ENCODE data around the gene PRKAR1B.
"Not testable (repeated sequence)": the region's sequence is repeated elsewhere in the genome, so short reads cannot be mapped to it uniquely, and the experiment has no call there.

PRKAR1B gene

GRCh38 chr7:619368-619840 lies 107.7 kb downstream of the PRKAR1B start:
- DNase-seq = no peak

- DNase-seq = no peak
Observed at GRCh38 chr7:618539-619367, 108.3 kb downstream of the PRKAR1B start.

DNA sequence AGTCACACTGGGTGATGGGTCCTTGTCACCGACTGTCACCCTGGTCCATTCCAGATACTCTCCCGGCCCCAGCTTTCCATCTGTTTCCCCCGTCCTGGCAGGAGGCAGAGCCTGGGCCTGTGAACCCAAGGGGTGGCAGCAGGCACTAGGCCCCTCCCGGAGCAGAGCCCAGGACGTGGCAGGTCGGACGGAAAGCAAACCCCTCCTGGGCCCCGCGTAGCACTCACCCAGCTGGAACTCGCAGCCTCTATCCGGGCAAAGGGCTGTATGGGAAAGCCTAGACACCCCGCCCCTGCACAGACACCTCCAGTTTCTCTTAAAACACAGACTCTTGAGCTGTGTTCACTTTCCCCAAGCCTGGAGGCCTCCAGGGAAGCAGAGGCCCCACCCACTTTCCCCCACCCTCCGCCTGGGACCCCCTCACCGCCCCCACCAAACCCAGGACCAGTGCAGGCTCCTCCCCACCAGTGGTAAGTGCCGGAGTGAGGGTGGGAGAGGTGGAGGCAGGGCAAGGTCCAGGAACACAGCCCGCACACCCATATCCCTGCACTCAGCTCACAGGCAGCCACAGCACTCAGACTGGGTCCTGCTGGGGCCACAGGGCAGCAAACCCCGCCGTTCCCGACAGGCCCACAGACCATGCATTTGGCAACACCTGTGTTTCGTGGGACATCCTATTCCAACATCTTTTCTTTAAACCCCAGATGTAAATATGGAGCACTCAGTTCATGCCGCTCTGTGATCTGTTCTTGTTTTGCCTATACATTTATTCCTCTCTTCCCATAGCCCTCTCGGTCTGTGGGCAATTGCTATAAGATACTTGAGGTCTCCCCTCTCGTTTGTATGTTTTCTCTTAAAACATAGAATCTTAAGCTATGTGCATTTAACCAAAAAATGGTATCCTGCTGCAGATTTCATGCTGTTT lies 109.2 kb downstream of the PRKAR1B start:
- no peak for DNase-seq

DNA sequence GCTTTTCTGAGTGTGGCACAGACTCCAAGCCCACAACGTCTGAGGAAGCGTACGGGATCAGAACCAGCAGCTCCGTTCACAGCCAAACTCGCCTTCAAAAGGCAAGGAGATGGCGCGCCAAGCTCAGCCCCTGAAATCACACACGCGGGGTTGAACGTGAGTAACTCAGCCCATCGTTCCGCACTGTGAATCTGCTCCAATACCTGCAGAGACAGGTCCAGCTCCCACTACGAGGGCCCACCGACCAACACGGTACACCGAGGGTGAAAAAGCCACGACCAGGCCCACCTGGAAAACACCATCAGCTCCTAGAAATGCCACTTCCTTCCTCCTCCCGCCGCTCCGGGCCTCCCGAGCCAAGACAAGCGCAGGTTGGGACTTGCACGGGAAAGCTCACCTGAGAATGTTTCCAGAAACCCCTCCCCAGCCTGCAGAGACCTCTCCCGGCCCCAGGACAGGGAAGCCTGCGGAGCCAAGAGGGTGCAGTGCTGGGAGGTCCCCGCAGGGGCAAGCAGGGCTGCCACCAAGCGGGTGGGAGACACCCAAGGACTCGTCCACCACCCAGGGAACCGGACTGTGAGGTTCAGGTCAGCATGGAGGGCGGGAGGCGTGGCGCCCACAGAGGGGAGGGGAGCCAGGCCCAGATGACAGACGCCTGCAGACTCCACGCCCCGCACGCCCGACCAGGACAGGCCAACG lies 113.5 kb downstream of the PRKAR1B start:
- DNase-seq = no peak

GRCh38 chr7:611837-612236 lies 115.2 kb downstream of the PRKAR1B start:
- not testable (repeated sequence) for DNase-seq

DNA sequence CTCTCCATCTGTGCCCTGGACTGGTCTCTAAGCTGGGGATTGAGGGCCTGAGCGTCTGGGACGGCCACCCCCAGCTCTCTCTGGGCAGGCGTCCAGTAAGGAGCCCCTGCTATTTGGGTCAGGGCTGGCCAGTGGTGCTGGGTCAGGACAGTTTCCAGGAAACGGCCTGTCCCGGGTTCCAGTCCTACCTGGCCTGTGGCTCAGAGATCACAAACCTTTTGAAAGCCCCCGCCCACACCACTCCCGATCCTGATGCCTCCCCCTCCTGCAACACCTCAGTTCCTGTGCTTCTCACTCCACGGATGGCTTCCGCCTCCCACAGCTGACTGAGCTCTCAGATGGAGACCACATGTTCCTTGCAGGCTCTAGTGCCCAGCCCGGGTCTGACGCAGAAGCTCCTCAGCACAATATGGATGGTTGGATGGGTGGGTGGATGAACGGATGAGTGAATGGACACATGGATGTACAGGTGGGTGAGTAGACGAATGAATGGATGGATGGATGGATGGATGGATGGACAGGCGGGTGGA lies 115.7 kb downstream of the PRKAR1B start:
- DNase-seq = no peak

GRCh38 chr7:610531-611280 lies 116.4 kb downstream of the PRKAR1B start:
- no peak for DNase-seq

- DNase-seq = no peak
Observed at GRCh38 chr7:610141-610530, 116.9 kb downstream of the PRKAR1B start.

DNA sequence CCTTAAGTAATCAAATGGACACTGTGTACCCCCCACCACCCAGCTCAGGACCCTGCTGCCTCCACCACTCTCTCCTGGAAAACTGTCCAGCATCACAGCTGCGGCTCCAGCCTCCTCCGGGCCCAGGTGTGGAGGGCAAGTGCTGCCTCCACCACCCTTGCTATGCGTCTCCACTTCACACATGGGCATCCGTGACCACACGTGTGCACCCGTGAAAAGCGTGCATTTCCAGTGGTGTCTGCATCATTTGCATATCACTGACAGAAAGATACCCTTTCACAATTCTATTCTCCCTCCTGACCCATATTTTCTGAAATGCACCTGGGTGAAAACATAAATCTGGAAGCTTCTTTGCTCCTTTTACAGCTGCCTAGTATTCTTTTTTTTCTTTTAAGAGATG lies 117.7 kb downstream of the PRKAR1B start:
- no peak for DNase-seq

DNA sequence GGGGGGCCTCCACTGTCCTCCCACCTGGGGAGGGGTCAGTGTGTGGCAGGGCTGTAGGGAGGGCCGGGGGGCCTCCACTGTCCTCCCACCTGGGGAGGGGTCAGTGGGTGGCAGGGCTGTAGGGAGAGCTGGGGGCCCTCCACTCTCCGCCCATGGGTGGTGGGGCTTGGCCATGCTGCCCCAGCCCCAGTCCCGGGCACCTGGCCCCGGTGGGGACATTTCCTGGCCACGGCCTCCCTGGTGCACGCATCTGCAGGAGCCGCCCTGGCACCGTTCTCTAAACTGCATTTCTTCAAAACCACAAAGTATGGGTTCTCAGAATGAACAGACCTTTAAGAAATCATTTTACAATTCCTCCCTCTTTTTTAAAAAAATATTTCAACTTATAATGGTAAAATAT lies 118.1 kb downstream of the PRKAR1B start:
- no peak for DNase-seq

DNA sequence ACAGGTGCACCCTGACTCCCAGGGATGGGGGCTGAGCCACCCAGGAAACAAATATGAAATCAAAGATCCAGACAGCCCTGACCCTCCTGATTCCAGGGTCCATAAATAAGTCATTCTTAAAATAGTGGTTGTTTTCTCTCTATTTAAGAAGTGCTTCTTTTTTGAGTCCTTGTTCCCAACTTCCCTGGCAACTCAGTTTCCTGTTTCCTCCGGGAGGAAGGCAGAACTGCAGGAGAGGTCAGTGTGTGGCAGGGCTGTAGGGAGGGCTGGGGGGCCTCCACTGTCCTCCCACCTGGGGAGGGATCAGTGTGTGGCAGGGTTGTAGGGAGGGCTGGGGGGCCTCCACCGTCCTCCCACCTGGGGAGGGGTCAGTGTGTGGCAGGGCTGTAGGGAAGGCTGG lies 118.7 kb downstream of the PRKAR1B start:
- no peak for DNase-seq

GRCh38 chr7:607938-608337 lies 119.1 kb downstream of the PRKAR1B start:
- no peak for DNase-seq

DNA sequence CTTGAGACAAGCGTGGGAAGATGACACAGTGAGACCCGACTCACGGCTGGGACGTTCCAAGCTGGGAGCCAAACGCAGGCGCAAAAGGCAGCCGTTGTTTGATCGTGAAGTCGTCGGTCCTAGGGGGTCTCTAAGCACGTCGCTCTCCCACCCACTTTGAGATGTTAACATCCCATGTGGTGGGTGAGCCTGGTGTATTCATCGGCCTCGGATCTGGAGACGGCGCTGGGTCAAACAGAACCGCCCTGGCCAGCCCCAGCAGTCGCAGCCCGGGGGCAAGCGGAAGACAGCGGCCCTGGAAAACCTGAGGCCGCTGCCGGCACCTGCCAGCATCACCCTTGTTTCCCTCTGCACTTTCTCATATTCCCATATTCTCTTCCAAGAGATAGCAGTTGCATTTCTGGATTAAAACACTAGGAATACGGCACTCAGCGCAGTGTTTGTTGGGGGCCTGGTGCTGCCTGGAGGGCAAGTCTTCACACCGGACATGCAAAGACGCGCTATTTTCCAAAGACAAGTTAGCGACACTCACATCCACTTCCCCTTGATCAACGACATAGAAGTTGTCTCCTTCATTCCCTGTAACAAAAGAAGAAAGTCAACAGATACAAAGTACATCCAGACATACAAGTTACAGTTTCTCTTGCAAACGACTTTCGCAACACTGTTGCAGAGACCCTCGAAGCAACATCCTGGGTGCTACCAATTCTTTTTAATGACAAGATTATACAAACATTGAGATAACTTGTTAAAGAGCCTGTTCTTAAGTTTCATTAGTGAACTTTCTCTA lies 121.2 kb downstream of the PRKAR1B start:
- DNase-seq = no peak

DNA sequence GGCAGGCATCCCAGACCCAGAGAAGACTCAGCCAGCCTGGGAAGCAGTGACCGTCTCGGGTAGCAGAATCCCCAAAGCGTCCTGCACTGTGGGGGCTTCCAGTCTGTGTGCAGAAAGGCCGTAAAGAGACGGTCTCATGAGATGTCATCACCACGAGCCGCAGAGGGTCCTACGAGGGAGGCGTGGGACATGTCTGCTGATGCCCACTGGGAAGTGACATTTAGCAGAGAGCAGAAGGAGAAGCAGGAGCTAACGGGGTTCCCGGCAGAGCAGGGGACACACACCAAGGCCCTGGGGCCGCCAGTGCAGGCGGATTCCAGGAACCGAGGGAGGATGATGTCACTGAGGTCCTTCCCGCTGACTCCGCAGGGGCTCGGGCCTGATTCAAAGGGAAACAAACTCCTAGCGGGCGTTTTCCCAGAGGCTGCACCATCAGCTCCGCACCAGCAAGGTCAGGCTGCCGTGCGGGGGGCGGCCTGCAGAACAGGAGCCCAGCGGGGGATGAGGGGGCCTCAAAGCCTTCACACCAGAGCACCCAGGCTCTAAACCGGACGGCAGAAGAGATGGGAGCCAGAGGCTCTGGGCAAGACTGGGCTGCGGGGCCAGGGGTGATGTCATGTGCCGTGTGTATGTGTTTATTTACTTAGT lies 122.1 kb downstream of the PRKAR1B start:
- no peak for DNase-seq

DNA sequence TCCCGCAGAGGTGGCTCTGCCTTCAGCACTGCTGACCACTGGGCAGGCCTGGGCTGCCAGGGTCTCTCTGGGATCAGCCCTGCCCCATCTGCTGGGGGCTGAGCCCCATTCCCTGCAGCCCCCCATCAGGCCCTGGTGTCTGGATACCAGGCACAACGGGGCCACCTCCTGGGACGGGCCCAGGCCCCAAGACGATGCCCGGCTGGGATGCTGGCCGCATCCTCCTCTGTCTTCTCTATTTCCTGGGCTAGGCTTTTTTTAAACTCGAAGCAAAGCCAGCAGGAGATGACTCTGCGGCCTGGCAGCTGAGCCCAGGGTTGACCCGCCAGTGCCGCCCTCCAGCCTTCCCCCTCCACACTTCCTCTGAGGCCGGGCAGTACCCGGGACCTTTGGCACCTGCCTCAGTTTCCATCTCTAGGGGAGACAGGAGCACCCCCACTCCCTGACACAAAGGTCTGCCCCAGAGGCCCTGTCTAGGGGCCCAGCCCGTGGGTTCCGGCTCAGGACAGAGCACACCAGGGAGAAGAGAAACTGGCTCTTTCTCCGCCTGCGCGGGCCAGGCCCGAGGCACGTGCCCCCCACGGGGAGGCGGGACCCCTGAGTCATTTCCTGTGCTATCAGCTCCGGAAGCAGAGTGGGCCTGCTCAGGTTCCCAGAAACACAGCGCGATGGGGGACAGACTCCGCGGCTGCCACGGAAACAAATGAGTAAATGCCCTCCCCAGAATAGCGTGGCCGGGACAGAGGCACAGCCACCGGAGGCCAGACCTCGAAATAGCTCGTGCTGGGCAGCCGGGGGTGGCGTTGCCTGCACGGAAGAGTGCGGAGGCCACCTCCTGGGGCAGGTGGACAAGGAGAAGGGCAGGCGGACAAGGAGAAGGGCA lies 122.8 kb downstream of the PRKAR1B start:
- DNase-seq = peak; percentile 90

DNA sequence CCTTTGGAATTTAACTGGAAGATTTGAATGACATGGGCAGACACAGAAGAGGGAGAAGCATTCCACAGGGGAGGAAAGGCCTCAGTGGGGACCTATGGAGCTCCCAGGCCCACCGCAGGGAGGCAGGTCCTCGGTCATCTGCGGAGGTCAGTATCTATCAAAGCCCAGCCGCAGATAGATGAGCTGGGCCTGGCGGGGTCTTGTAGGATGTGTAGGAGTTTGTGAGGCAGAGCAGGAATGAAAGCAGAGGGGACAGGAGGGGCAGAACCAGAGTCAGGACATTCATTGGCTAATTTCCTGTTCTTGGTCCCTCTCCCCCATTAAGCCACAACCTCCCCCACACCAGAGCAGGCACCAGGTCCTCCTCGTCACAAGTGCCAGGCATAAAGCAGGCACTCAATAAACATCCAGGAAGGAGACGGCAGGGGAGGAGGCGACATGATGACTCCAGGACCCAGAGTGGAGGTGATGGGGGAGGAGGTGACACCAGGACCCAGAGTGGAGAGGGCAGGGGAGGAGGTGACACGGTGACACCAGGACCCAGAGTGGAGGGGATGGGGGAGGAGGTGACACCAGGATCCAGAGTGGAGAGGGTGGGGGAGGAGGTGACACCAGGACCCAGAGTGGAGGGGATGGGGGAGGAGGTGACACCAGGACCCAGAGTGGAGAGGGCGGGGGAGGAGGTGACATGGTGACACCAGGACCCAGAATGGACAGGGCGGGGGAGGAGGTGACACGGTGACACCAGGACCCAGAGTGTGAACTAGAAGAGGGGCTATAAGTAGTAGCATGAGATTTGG lies 123.7 kb downstream of the PRKAR1B start:
- no peak for DNase-seq

DNA sequence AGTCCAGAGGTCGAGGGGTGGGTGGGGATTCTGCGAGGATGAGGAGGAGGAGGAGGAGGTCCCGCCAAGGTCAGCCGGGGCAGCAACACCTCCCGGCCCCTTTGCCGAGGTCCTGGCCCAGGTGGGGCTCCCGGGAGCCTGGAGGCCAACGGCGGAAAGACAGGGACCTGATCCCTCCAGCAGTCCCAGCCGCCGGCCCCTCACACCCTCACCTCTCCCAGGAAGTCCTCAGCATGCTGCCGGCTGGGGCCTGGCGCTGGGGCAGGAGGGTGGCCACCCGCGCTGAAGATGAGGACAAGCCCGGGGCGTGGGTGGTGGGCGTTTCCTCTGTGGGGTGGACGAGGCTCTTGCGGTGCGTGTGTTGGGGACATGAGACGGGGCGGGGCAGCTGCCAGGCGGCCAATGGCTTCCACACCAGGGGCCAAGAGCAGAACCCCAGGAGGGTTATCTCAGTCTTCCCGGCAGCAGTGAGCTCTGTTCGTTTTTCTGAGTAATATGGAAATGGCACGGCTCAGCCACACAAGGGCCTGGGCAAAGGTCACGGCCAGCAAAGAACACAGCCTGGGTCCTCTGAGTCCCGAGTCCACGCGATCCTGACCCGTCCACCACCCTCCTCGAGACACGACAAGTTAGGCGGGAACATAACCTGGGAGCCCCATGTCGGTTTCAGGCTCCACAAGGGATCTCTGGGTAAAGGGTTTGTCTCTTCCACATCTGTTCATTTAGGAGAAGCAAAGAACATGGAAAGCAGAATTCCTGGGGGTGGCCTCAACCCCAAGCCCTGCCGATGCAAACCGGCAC lies 124.5 kb downstream of the PRKAR1B start:
- peak; percentile 36 for DNase-seq
